ENCODE data around the gene GMDS.
"Not testable (repeated sequence)": the region's sequence is repeated elsewhere in the genome, so short reads cannot be mapped to it uniquely, and the experiment has no call there.

DNA sequence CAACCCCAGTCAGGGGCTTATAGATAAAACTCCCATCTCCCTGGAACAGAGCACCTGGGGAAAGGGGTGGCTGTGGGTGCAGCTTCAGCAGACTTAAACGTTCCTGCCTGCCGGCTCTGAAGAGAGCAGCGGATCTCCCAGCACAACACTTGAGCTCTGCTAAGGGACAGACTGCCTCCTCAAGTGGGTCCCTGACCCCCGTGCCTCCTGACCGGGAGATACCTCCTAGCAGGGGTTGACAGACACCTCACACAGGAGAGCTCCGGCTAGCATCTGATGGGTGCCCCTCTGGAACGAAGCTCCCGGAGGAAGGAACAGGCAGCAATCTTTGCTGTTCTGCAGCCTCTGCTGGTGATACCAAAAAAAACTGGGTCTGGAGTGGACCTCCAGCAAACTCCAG lies 494.3 kb downstream of the GMDS start:
- not testable (repeated sequence) for TF ChIP-seq EZH2 (IDR thresholded peaks at IDR 0.05; ENCODE audit: insufficient read depth, poor library complexity, severe bottlenecking); EZH2phosphoT487 (IDR thresholded peaks at IDR 0.05; ENCODE audit: insufficient read depth, low read depth)
